SIG-M5 treated with dmso at 0.1 percent for 504 hours (cell line): ENCODE measurements around the gene FANCE.
A peak's percentile ranks its signal among the peaks of the same experiment; 100 is the strongest.
"Not testable (repeated sequence)": the region's sequence is repeated elsewhere in the genome, so short reads cannot be mapped to it uniquely, and the experiment has no call there.

Source experiments
- DNase-seq: peaks from one replicate; lab custom pipeline; 2025; ENCODE audit not compliant: unreplicated experiment; lab: John Stamatoyannopoulos, UW

The FANCE gene

DNA sequence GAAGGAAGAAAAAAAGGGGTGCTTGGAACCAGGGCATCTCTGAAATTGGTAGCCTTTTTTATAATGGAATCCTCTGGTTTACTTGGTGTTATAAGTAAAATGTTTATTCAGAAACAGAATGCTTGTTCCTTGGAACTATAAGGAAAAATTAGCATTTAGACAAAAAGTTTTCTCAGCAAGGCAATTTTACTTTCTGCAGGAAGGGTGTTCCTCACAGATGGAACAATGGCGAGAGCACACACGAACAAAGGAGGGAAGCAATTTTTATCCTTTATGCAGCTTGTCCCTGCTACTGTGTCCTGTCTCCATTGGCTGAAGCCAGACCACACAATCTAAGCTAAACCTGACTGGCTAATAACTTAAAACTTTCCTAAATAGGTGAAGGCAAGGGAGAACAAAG is 22.7 kb upstream of the FANCE start:
- no peak for DNase-seq

DNA sequence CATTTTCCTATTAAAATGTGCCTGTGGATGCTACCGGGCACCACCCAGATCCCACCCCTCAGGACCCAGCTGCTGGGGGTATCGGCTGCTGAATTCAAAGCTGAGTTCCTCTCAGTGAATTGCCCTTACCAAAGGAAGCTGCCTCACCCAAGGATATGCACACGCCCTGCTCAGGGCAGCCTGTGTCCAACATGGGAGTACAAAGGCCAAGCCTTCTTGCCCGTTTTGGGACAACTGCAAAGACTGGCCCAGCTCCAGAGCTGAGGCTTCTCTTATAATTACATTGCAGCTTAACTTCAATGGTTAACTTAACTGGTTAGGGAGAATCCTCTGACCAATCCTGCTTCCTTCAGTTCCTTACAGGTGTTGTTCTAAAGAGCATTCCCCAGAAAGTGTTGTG is 19.8 kb upstream of the FANCE start:
- DNase-seq = no peak

DNA sequence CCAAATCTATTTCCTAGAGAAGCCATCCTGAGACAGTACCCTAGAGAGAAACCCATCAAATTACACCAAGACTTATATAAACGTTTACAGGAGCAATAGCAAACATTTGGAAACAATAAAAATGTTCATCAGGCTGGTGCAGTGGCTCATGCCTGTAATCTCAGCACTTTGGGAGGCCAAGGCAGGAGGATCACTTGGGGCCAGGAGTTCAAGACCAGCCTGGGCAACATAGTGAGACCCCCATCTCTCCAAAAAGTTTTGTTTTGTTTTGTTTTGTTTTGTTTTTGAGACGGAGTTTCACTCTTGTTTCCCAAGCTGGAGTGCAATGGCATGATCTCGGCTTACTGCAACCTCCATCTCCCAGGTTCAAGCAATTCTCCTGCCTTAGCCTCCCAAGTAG is 19.4 kb upstream of the FANCE start:
- DNase-seq = not testable (repeated sequence)

DNA sequence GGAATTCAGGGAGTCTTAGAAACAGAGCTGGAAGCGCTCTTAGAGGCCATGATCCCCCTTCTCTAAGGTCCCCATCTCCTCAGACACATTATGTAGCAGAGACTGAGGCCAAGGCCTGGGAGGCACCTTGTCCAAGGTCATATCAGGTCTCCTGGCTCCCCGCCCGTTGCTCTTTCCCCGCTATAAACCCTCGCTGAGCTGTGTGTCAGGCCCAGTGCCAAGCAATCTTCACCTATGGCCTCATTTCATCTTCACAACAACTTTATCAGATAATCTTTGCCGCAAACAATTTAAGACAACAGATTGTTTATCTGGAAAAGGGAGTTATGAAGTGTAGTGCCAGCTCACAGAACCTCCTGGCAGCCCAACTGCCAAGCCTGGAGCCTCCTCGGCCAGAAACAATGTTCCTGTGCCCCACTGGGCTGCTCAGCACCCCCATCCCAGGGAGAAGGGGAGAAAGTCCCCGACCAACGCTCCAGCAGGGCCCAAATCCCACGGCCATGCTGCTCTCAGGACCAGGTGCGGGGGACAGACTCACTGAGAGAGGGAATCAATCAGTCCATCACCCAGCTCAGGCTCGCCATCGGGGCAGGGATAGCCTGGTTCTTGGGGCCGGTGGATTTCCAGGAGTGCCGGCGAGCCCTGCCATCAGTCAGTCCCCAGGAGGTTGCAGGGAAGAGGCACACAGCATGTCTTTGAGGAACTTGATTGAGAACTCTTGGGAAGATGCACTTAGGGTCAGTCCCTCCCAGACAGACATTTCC is 16.9 kb upstream of the FANCE start:
- no peak for DNase-seq

DNA sequence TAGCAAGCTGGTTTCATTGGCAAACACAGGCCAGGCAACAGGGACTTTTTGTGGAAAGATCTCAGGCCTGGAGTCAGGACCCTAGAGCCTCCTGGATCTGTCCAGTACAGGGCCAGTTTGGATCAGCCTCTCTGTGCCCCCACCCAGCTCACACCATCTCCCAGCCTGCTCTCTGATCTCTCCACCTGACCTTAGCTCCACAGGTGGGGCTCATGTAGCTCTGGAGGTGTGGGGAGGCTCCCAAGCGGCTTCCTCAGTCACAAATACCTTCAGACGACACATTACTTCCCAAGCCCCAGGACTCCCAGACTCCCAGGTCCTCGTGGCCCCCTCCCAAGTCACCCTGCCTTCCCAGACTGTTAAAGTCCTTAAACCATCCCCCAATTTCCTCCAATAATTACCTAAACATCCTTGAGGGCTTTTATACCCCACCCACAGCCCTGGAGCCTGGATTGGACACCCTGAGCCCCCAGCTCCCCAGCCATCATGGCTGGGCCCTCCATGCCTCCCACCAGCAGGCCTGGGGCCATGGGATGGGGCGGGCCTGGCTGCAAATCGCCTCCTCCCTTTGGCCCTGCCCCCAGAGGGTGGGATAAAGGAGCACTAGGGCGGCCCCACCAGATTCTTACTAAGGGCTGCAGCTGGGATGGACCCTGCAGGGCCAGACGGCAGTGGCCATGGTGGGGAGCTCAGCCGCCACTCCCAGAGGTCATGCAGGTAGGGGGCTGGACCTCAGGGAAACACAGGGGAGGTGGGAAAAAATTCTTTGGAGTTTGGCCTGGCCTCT is 15.9 kb upstream of the FANCE start:
- no peak for DNase-seq

DNA sequence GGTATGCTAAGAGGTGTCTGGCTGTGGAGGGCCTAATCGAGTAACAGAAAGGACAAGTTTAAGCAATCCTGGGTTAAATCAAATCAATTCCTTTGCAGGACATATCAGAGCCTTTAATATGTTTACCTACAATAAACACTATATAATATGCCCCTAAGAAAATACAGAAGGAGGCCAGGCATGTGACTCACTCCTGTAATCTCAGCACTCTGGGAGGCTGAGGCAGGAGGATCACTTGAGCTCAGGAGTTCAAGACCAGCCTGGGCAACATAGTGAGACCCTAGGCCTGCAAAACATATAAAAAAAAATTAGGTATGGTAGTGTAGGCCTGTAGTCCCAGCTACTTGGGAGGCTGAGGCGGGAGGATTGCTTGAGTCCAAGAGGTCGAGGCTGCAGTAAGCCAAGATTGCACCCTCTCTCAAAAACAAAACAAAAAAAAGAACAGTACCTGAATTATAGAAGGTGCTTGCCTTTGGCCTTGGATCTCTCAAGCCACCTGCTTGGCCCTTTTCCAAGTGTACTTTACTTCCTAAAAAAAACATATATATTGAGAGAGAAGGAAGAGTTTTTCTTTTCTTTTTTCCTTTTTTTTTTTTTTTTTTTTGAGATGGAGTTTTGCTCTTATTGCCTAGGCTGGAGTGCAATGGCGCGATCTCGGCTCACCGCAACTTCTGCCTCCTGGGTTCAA is 13.6 kb upstream of the FANCE start:
- DNase-seq = not testable (repeated sequence)

DNA sequence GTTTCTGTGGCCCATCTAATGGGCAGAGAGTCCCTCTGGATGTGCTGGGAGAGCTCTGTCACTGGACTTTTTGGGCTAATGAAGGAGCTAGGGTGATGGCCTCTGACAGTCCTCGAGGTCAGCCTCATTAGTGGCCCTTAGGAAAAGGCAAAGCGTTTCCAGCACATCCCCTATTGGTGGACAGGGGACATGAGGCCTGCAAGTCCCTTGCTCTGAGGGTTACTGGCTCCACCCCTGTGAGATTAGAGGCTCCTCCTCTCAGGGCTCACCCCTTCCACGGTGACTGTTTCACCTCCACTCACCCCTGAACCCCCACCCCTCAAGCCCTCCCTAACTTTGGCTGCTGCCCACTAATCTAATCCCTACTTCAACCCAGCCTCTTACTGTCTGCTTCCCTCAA is 12.8 kb upstream of the FANCE start:
- DNase-seq = no peak

DNA sequence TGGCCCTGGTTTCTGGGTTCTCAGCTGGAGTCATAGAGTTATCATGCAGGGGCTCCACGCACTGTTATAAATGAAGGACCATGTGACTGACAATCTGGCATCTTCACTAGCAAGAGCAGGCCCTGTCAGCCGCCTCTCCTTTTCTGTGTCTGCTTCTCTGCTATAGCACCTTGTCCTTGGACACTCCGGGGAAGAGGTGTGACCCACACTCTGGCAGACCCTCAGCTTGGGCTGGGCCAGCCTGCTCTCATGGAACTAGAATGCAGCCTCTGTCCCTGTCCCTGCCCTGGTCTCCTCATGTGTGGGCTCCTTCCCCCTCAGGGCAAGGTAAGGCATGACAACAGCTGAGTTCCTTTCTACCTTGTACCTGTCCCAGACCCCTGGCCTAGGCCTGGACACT is 10.9 kb upstream of the FANCE start:
- DNase-seq = no peak

DNA sequence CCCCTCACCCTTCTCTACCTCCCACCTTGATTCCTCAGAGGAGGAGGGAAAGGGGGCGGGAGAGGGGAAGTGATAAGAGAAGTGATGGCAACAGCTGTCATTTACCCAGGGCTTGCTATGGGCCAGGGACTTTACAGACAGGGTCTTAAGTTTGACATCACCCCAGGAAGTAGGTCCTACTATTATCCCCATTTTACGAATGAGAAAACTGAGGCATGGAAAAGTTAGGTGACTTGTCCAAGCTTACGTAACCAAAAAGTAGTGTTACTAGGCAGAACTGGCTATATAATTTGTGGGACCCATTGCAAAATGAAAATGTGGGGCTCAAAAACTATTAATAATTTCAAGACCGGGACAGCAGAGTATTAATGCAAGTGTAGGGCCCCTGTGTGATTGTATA is 10.5 kb upstream of the FANCE start:
- DNase-seq = no peak

DNA sequence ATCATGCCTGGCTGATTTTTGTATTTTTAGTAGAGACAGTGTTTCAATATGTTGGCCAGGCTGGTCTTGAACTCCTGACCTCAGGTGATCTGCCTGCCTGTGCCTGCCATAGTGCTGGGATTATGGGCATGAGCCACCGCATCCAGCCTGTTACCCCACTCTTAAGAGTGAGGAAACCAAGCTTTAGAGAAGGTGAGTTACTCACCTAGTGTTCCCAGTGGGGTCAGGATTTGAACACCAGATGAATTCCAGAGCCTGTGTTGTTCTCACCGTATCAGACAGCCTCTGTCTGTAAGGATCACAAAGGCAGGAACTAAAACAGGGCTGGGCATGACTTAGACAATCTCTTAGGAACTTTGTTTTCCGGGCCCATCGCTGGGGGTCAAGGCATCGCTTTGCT is 9.4 kb upstream of the FANCE start:
- no peak for DNase-seq

DNA sequence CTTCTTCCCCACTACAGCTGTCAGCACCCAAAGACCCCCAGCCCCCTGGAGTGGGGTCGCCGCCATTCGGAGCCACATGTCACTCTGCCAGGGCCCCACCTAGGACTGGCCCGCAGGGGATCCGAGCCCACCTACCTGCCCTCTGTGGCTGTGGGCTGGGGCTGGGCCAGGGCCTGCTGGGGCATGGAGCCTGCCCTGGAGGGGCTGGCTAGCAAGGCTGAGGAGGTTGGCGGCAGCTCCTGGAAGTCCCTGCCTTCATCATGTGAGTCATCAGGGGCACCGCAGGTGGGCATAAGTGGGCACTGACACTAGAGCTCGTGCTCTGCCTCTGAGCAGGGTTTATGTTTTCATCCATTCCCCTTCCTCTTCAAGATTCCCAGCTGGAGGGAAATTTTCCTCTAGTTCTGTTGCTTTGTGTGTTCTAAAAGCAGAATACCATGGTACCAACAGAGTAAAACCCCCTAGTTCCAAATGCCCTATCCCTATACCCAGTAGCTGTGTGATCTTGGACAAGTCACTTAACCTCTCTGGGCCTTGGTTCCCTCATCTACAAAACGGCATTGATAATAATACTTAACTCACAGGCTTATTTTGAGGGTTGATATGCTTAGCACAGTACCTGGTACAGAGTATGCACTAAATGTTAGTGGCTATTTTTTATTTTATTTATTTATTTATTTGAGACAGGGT is 8.7 kb upstream of the FANCE start:
- DNase-seq = no peak

DNA sequence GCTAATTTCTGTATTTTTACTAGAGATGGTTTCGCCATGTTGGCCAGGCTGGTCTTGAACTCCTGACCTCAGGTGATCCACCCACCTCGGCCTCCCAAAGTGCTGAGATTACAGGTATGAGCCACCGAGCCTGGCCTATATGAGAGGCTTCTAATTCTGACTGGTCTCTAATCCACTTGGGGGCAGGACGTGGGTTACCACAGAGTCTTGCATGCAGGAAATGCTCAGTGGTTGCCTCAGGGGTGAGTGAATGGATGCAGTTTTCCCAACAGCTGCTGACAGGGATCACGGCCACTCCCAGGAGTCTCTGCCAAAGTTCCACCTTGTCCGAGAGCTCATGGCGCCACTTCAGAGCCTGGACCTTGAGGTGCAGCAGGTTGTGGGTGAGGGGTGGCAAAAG is 6.4 kb upstream of the FANCE start:
- DNase-seq = no peak

DNA sequence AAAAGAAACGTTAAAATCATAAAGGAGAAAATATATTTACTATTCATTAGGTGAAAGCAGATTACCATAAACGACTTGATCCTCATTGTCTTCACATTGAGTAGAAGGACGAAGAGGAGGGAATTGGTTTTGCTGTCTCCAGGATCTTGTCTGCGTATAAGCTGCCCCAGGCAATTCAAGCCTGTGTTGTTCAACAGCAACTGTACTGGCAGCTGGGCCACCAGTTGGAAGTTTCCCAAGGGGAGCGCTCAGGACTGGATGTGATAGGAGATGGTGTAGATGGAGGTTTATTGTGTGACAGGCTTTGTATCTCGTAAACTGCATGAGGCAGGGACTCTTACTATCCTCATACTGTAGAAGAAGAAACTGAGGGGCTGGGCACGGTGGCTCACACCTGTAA is 3.9 kb upstream of the FANCE start:
- no peak for DNase-seq

DNA sequence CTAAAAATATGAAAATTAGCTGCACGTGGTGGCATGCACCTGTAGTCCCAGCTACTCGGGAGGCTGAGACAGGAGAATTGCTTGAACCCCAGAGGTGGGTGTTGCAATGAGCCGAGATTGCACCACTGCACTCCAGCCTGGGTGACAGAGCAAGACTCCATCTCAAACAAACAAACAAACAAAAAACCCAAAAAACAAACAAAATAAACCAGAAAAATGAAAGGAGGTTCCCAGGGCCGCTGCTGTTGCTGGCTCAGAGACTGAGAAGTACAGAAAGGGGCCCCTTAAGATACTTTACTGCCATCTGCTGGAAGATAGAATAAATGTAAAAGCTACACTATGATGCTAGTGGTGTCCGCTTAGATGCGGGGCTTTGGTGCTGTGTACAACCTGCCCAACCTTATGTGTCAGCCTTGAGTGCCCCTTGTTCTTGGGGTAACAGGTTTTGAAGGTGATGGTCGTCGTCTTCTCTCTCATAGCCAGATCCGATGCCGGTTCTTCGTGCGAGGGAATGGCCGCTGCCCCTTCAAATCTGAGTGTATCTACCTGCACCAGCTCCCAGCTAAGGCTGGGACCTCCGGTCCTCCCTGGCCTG is 2.8 kb upstream of the FANCE start:
- DNase-seq = peak; percentile 82

DNA sequence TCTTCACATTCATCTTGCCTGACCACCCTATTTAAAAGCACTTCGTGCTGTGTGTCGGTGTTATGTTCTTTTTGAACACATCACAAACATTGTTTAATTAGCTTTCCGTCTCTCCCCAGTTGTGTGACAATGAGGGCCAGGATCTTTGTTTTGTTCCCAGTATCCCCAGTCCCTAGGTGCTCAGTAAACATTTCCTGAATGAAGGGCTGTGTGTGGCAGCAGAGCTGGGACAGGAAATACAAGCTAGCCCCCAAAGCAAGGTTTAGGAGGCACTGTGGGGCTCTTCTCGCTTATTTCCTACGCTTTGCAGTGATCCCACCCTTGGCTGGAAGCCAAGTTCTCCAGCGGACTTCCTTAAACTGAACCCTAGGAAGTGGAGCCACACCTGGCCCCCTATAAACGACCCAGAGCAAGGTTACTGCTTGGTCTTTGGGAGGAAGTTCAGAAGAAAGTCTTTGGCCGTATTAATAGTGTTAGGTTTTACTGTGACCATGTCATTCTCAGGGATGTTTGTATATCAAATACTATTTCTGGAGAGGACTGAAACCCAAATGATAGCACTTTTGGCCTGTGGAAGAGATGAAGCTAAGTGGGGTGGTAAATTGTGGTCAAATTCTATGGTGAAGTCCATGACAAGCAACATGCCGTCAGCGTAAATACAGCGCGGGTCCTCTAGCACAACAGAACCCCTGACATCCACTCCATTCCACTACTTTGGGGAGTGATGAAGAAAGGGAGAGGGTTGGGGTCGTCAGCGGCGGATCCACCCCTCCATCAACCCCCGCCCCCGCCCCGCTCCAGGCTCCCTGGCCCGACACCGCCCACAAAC is 570 bp upstream of the FANCE start:
- DNase-seq = no peak

DNA sequence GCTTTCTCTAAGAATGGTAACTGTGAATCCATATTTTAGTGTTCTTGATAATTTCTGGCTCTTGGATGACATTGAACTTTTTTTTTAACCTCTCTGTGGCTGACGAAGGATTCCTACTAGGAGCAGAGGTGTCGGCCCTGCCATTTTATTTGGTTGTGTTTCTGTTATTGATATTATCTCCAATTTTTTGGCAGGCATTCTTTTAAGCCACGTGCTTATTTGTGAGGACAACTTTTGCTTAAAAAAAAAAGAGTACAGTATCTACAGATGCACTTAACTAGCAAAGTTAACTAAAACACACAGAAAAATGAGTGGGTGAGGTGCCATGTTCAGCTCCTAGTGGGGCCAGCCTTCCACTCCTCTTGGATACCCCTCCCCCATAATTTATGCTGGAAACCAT is 1.1 kb downstream of the FANCE start:
- no peak for DNase-seq

DNA sequence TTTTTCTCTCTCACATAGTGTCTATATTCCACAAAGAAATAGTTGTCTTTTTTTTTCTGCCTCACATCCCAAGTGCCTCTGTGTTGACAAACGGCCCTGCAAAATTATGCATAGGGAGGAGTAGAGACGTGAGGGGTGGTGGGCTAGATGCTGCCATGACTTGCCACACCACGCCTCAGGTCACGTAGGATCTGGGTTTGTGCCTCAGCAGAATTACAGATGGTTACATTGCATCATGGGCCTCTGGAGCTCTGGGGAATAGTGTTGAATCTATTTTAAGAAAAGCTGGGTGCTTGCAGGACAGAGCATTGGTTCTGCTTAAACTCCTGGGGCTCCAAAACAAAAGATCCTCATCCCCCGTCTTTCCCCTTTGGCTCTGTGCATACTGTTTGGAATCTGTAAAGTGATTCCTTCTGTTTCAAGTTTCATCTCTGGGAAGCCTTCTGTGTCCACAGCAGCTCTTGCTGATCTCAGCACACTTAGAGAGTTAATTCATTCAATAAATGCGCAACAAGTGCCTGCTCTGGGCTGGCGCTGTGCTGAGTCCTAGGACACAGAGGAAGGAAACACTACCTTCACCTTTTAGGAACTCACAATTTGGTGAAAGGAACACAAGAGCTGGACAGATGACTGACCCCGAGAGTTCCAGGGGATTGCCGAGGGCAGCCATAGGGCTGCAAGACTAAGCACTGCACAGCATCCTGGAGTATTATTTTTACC is 2.4 kb downstream of the FANCE start:
- DNase-seq = peak; percentile 81

DNA sequence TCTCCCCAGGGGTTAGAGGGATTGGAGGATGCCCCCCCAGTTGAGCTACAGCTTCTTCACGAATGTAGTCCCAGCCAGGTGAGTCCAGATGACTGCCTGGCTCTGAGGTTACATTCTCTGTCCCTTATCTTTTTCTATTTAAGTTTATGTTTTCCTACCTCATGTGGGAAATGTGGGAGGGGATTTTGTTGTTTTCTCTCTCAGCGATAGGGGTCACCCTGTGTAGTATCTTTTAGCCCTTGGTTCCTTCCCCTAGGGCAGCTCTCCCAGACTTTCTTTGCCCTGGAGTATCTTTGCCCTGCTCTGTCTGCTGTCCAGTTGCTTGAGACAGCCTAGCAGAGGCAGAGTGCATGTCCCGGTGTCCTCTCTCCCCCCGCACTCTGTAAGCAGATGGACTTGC is 5.8 kb downstream of the FANCE start:
- no peak for DNase-seq

DNA sequence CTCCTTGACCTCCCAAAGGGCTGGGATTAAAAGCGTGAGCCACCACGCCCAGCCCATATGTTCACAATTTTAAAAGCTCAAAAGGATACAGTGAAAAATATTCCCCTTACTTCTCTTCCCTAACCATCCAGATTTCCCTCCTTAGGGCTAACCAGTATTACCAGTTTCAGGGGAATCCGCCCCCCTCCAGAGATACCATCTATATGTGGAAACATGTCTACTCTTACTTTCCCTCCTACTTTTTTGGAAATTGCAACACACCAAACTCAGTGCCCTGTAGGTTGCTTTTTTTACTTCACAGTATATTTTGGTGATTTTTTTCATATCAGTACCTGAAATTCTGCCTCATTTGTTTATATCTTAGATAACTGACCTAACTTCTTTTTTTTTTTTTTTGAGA is 9.1 kb downstream of the FANCE start:
- DNase-seq = peak; percentile 49

DNA sequence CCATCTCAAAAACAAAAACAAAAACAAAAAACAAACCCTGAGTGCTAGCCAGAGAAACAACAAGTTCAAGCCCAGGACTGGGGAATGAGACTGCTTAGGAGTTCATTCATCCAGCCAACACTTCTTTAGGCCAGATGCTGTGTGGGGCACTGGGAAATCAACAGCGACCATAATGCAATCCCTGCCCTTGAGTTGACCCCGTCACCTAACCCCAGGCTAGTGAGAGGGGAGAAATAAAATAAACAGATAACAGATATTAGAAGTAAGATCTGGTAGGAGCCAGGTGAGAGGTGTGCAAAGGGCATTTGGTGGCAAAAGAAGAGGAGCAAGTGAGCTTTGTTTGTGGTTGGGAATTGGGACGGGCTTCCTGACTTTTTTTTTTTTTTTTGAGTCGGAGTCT is 11.2 kb downstream of the FANCE start:
- no peak for DNase-seq
